NB4 (cell line): ENCODE results near the gene APP.

ENCODE experiments used
- POLR2A ChIP-seq: IDR thresholded peaks from 2 replicates; pipeline ENCODE4 v1.6.1; 2011; ENCODE audit warnings: mild to moderate bottlenecking; ENCODE audit not compliant: insufficient read length; ENCODE audit errors: extremely low read depth
- TF ChIP-seq, protein P1 (sequence below): IDR thresholded peaks from 2 replicates; pipeline ENCODE4 v1.6.1; 2011; ENCODE audit warnings: low read depth, low read length
- TF ChIP-seq, protein P2 (sequence below): IDR thresholded peaks from one replicate; pipeline ENCODE4 v1.5.1; 2012; ENCODE audit warnings: low read depth, low read length

DNA sequence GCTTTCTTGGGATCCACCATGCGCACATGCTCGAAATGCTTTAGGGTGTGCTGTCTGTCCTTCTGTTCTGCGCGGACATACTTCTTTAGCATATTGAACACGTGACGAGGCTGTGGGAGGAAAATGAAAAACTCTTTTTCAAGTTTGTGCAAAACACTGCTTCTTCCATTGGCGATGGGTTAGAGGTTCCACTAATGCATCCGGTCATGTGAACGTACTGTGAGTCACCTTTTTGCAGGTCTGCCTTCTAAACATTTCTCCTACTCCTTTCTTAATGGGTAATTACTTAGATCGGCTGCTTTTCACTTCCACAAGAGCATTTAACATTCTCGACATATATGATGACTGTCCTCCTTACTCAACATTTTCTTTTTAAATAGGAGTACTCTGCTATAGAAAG is 214.9 kb downstream of the APP start:
- TF ChIP-seq, protein P1, sequence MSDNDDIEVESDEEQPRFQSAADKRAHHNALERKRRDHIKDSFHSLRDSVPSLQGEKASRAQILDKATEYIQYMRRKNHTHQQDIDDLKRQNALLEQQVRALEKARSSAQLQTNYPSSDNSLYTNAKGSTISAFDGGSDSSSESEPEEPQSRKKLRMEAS: no peak
- TF ChIP-seq, protein P2, sequence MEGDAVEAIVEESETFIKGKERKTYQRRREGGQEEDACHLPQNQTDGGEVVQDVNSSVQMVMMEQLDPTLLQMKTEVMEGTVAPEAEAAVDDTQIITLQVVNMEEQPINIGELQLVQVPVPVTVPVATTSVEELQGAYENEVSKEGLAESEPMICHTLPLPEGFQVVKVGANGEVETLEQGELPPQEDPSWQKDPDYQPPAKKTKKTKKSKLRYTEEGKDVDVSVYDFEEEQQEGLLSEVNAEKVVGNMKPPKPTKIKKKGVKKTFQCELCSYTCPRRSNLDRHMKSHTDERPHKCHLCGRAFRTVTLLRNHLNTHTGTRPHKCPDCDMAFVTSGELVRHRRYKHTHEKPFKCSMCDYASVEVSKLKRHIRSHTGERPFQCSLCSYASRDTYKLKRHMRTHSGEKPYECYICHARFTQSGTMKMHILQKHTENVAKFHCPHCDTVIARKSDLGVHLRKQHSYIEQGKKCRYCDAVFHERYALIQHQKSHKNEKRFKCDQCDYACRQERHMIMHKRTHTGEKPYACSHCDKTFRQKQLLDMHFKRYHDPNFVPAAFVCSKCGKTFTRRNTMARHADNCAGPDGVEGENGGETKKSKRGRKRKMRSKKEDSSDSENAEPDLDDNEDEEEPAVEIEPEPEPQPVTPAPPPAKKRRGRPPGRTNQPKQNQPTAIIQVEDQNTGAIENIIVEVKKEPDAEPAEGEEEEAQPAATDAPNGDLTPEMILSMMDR: no peak
- no peak for TF ChIP-seq POLR2A
